Retinal pigment epithelial cell (primary cell): Measurements from ENCODE around the gene TMEM106B.

Source experiments
- DNase-seq: peaks from one replicate; pipeline ENCODE4 v3.0.0-alpha.2; 2010; ENCODE audit warnings: low read depth
- H3K4me3 ChIP-seq: 2 replicates; pipeline ENCODE4 v1.5.1; 2011; ENCODE audit warnings: mild to moderate bottlenecking, low read length, control low read depth, moderate library complexity
- TF ChIP-seq, protein P1 (sequence below): conservative IDR thresholded peaks from 2 replicates; pipeline ENCODE4 v1.5.1; 2011; ENCODE audit warnings: low read depth, low read length, control low read depth, inconsistent platforms

The TMEM106B gene

DNA sequence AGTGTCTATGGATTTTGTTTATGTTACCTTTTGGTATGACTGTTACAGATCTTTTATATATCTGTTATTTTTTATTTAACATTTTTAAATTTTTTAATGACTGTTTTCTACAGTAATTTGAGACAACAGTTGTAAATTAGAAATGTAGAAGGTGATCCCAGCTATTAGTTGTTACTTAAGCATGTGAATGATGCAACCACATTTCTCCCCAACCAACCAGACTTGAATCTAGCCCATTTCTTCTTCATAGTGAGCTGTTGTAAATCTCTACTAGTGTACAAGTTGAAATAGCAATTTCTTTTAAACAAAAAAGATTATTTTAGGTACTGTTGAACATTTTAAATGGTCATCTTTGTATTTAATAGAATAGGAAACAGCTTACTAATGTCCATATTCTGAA lies 18.0 kb downstream of the TMEM106B start:
- no peak for DNase-seq
- H3K4me3 ChIP-seq, result no peak overlapping the region
- TF ChIP-seq, protein P1, sequence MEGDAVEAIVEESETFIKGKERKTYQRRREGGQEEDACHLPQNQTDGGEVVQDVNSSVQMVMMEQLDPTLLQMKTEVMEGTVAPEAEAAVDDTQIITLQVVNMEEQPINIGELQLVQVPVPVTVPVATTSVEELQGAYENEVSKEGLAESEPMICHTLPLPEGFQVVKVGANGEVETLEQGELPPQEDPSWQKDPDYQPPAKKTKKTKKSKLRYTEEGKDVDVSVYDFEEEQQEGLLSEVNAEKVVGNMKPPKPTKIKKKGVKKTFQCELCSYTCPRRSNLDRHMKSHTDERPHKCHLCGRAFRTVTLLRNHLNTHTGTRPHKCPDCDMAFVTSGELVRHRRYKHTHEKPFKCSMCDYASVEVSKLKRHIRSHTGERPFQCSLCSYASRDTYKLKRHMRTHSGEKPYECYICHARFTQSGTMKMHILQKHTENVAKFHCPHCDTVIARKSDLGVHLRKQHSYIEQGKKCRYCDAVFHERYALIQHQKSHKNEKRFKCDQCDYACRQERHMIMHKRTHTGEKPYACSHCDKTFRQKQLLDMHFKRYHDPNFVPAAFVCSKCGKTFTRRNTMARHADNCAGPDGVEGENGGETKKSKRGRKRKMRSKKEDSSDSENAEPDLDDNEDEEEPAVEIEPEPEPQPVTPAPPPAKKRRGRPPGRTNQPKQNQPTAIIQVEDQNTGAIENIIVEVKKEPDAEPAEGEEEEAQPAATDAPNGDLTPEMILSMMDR, result no peak

DNA sequence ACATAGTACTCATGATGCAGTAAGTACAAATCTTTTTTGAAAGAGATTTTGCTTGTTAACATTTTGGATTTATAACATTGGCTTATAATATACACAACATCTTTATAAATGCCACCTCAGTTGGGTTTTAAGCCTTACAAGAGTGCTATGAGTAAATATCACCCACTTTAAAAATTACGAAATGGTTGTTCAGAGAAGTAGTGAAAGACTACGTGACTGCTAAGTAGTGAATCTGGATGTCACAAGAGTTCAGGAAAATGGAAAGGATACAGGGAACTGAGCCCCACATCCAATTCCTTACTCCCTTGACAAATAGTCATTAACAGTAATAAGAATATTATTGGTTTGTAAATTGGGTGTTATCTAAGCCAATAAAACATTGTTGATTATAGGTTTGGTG lies 20.0 kb downstream of the TMEM106B start:
- TF ChIP-seq, protein P1, result no peak
- no peak for DNase-seq
- H3K4me3 ChIP-seq, result no peak overlapping the region

DNA sequence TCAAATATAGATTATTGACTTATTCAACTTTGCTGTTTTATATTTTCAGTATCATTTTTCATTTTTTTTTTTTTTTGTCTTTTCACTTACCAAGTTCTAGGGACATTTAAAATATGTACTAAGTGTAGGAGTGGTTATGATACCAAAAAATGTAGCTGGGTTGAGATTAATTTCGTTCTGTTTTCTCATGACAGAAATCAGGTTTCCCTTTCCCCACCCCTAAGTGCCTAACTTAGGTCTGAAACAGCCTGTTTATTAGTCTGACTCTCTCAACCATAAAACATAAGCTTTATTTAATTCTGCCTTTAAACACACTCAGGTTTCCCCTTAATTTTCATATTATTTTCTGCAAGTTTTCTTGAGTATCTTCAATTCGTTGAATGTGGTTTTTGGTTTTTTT lies 22.1 kb downstream of the TMEM106B start:
- TF ChIP-seq, protein P1, result no peak
- no peak overlapping the region for H3K4me3 ChIP-seq
- DNase-seq, result no peak

DNA sequence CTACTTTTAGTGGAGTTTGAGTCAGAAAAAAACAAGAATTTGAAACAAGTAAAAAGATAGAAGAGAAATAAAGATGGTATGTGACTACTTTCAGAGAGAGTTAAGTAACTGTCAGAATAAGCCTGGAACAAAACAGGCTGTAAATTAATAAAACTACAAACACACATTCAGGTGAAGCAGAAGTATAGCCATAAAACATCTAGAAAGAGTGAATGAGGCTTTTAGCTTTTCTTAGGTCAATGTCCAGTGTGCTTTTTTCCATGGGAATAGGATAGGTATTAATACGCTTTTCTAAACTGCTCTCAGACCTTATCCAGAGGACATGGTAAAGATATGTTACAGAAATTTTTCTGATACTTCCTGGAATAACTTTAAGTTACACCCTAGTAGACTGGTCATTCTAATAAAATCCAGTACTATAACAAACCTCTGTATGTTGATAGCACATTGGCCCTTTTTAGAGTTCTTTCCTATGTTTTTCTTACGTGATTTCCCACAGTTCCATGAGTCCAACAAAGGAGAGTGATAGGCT lies 23.3 kb downstream of the TMEM106B start:
- DNase-seq, result no peak
- H3K4me3 ChIP-seq, result no peak overlapping the region
- TF ChIP-seq, protein P1, result no peak

DNA sequence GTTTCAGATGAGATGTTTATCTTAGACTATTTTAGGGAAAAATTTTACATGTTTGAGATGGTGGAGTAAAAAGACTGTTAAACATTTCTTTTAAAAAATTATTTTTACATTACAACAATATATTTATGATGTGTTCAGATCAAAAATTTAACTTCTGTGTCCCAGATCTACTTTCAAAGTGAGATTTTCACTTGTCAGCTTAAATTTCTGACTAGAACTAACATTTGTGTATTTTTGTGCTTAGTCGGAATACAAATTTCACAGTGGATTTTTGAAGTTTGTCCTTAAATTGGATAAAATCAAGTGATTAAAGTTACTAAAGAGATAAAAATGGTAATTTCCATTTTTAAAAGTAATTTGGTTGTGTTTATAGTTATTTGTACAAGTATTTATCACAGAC lies 24.9 kb downstream of the TMEM106B start:
- no peak overlapping the region for H3K4me3 ChIP-seq
- TF ChIP-seq, protein P1, result no peak
- DNase-seq, result no peak

DNA sequence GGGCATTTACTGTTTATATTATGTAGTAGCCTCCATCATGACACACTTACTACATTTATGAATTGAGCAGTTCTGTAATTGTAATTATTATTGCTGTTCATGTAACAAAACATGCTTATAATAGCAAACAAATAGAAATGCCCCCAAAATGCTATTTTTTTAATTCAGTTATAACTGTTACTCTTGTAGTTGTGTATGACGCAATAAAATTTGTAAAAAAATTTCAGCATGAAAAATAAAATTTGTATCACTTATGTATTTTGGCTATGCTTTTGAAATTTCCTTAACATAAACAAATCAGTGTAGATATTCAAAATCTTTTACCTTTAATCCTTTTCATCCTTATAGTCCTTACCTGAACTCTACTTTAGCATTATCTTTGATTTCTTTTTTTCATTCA lies 25.9 kb downstream of the TMEM106B start:
- no peak overlapping the region for H3K4me3 ChIP-seq
- TF ChIP-seq, protein P1, result no peak
- no peak for DNase-seq

DNA sequence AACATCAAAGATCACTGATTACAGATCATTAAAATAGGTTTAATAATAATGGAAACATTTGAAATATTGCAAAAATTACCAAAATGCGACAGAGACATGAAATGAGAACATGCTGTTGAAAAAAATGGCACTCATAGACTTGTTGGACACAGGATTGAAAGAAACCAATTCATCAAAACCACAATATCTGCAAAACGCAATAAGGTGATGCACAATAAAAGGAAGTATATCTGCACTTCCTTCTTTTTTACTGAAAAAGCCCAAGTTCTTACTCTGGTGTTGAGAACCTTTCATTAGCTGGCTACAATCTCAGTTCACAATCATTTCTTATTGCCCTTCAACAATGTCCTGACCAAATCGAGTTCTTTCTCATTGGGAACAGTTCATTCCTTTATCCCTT lies 28.7 kb downstream of the TMEM106B start:
- DNase-seq, result no peak
- TF ChIP-seq, protein P1, result no peak
- no peak overlapping the region for H3K4me3 ChIP-seq
